Stimulated activated CD4-positive, alpha-beta T cell treated with anti-CD3 and anti-CD28 coated beads, TNF-alpha, amount 100 ng/mL, for 4 hours (primary cell): ENCODE measurements around the gene MOGAT3.
A peak's percentile ranks its signal among the peaks of the same experiment; 100 is the strongest.

Experiments used
- DNase-seq, 3 experiments: peaks; one replicate each; pipeline ENCODE4 v3.0.0-alpha.2; 2020; ENCODE audit warnings: low read depth in 3 of 3

The MOGAT3 gene

DNA sequence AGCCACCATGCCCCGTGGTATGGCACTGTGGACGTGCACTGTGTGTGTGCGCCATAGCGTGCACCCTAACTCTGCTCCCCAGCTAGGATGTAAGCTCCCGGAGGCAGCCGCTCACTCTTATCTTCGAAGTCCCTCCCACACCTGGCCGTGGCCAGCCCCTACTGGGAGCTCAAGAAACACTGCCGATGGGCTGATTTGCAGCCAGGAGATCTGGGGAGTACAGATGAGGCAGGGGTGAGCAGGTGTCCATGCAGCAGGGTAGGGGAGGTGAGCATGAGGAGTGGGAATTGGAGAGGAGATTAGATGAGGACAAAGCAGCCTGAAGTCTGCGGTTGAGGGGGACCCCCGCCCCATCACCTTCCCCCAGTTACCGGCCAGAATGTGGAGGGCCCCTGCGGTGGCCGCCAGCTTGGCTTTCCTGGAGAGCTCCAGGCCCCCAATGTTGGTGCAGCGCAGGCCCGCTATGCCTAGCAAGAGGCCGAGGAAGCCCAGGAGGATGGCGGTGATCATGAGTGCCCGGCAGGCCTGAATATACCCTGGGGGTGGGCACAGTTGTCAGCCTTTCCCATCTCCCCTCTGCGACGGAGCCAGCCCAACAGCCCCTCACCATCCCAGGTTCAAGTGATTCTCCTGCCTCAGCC lies 33.2 kb upstream of the MOGAT3 start:
- DNase-seq = no peak

- DNase-seq = no peak
Observed at GRCh38 chr7:101232141-101232850, 31.5 kb upstream of the MOGAT3 start.

GRCh38 chr7:101231644-101232043 lies 30.8 kb upstream of the MOGAT3 start:
- DNase-seq = no peak

- DNase-seq = no peak
Observed at GRCh38 chr7:101226721-101227120, 25.9 kb upstream of the MOGAT3 start.

GRCh38 chr7:101225650-101226049 lies 24.8 kb upstream of the MOGAT3 start:
- DNase-seq = no peak

- no peak for DNase-seq
Observed at GRCh38 chr7:101223528-101223927, 22.7 kb upstream of the MOGAT3 start.

DNA sequence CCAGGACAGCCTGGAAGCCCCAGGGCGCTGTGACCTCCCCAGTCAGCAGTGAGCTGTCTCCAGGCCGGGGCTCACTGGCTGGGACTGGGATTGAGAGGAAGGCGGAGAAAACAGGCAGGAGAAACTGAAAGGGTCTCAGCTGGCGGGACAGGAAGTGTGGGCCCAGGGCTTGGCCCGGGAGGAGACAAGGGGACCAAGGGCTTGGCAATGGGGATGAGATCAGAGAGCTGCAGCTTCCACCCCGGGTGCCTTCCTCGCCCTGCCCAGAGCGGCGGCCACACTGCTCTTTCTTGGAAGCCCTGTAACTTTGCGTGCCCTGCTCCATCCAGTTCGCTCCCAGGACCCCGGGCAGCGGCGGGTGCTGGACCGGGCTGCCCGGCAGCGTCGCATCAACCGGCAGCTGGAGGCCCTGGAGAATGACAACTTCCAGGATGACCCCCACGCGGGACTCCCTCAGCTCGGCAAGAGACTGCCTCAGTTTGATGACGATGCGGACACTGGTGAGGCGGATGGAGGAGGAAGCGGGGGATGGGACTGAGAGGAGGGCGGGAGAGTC lies 21.5 kb upstream of the MOGAT3 start:
- DNase-seq = no peak

DNA sequence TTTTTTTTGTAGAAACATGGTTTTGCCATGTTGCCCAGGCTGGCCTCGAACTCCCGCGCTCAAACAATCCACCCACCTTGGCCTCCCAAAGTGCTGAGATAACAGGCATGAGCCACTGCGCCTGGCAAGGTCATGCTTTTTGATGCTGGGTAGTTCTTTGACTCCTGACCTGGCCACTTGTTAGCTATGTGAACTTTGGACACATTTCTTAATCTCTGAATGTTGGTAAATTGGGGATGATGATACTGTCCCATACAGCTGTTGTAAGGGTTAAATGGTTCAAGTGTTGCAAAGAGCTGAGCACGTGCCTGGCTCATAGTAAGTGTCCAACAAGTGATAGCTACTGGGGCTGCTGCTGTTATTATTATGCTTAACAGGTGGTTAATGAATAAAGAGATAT lies 19.5 kb upstream of the MOGAT3 start:
- DNase-seq = no peak

DNA sequence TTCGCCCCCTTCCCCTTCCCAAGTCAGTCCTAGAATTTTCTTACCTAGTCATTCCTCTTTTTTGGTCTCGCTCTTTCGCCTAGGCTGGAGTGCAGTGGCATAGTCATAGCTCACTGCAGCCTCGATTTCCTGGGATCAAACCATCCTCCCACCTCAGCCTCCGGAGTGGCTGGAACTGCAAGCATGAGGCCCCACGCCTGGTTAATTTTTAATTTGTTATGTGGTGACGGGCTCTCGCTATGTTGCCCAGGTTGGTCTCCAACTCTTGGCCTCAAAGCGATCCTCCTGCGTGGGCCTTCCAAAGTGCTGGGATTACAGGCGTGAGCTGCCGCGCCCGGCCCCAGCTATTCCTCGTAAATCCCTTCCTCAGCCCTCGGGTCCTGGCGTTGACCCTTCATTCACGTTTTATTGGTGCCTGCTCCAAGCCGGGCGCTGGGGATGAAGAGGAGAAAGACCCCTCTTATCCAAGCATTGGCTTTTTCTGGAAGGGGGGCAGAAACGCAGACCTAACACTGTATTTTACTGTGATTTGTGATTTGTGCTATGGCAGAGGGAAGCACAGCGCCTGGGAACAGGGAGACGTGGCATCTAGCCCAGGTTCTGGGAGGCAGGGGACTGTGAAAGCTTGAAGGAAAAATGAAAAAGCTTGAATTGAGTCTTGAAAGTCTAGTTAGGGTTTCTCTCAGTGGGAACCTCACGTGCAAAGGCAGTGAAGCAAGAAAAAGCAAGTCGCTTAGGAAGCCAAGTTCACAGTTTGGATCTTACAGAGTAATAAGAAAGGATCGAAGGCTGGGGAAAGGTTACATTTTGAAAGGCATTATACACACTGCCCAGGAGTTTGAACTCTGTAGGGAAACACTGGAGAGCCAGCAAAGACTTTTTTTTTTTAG lies 17.6 kb upstream of the MOGAT3 start:
- no peak for DNase-seq

DNA sequence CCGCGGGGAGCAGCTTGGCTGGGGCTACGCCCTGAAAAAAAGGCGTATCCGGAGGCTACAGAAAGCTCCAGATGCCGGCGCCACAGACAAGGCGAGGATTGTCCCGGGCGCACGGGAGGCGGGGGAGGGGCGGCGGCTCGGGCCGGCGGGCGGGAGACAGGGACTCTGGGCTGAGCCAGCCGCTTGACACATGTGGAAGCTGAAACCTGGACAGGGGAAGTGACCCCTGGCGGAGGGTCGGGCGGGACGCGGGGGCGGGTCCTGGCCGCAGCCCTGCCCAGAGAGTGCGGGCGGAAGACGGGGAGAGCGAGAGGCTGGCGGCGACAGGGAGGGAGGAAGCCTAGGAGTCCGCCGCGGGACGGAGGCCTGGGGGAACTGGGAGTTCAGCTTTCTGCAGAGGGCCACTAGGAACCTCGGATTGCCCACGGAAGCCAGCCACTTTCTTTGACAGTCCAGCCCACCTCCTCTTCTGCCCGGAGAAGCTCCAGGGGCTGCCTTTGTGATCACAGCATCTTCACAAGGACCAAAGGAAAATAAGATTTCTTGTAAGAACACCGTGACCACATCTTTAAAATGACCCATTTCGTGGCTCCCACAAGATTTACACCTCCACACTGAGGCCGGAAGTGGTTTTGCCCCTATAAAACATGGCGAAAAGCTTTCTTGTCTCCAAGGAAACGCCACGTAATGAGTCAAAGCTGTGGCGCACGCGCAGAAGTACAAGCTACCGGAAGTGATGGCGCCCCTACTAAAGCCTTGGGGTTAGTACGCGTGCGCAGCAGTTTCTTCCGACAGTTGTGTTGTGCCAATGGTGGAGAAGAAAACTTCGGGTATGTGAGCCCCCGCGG lies 16.8 kb upstream of the MOGAT3 start, which contains the start of the genes PLOD3 and ZNHIT1:
TSS of gene PLOD3 (minus strand) at position 194 of the 848 bp plus-strand sequence. CDS start 307 bp downstream, outside the sequence.
TSS of gene ZNHIT1 (plus strand) at position 778 of the 848 bp plus-strand sequence. CDS start at position 809, 31 bp downstream.
- peak; percentile 88 to 96 (median 89) for DNase-seq

DNA sequence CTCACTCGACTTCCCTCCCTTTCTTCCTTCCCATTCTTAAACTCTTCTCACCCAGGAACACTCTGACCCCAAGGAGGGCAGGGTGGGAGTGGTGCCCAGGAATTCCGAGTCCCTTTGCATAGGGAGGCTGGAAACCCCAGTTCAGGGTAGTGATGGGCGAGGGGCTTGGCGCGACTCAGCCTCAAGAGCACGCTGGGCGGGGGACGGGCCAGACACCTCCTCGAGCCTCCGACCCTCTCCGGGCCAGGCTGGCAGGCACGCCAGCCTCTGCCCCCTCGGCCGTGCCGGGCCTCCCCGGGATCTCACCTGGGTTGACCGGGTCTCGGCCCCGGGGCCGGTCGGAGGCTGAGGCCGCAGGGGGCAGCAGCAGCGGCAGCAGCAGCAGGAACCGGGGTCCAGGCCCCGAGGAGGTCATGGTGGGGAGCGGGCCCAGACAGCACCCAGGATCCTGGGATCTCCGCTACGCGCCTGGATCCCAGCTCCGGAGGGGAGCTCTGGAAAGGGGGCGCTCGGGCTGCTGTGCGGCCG lies 16.1 kb upstream of the MOGAT3 start:
- no peak for DNase-seq

DNA sequence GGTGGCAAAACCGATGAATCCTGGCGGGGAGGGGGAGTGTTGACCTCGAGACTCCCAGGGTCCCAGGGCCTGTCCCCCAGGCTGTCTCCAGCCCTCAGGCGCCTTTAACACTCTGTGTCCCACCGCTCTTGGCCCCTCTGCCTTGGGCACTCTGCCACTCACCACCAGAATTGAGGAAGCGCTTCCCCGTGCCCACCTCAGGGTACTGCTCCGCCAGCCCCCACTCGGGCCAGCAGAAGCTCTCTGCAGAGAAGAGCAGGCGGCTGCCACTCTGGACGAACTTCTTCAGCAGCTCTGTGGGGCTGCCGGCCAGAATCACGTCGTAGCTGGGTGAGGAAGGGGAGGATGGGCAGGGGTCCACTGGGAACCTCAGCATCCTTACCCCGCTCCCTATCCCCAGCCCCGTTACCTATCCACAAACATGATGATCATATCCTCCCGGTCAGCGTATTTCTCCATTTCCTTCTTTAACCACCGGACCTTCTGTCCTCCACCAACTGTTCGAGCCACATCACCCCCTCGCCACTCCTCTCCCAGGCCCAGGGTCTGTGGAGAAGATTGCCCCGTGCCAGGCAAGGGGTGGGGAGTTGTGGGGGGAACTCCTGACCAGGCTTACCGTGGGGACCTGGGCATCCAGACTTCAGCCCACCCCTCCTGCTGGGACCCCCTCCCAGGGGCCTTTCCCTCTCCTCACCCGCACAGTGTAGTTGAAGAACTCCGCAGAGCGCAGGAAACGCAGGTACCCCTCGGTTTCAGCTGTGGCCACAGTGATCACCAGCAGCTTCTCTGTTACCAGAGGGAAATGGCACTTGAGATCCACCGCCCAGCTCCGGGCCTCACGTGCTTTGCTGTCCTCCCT lies 15.4 kb upstream of the MOGAT3 start:
- no peak for DNase-seq

GRCh38 chr7:101212014-101212413 lies 11.2 kb upstream of the MOGAT3 start:
- no peak for DNase-seq

GRCh38 chr7:101211501-101211900 lies 10.7 kb upstream of the MOGAT3 start:
- DNase-seq = no peak

DNA sequence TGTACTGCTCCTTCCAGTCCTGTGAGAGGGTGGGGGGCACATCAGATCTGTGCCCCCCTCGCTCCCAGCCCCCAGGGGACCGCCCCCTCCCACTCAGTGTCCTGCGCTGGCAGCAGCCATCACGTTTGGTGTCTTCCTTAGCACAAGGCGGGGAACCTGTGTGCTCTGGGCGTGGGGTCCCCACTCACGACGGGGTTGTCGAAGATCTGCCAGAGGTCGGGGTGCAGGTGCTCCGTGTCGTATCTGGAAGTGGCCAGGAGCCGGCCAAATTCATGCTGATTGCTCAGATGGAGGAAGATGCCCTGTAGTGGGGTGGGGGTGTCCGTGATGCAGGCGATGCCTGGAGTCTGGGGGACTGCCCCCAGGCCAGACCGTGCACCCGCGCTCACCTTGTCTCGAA lies 9.3 kb upstream of the MOGAT3 start:
- no peak for DNase-seq

GRCh38 chr7:101208794-101209193 lies 8.0 kb upstream of the MOGAT3 start:
- no peak for DNase-seq

DNA sequence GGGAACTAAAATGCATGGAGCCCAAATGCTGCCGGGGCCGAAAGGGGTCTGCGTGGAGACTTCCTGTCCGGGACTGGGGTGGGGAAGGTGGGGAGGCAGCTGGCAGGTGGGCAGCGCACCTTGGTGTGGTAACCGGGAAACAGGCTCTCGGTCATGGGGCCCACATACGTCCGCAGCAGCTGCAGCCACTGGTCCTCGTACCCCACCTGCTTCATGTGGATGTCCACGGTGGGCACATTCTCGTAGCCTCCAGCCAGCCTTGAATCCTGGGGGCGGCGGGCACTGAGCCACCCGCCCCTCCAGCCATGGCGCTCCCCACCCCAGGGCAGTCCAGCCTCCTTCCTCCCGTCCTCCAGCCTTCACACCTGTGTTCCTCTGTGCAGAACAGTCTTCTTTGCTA lies 6.6 kb upstream of the MOGAT3 start:
- DNase-seq = no peak

DNA sequence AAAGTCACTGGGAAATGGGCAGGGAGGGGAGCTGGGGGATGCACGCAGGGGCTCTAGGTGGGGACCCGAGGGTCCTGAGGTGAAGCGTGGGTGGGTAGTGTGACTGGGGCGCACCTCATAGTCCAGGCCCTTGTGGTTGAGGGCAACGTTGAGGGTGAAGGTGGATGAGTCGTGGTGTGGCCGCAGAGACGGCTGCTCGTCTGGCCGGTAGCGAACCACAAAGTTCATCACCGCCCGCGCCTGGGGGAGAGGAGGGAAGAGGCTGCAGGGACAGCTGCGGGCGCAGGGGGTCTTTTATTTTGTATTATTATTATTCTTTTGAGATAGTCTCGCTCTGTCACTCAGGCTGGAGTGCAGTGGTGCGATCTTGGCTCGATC lies 5.8 kb upstream of the MOGAT3 start:
- DNase-seq = no peak

GRCh38 chr7:101205901-101206664 lies 5.2 kb upstream of the MOGAT3 start:
- no peak for DNase-seq
